DMS53 treated with DMSO at 0.1 percent for 48 hours (cell line): ENCODE data around the gene HYPK.
"Not testable (repeated sequence)": the region's sequence is repeated elsewhere in the genome, so short reads cannot be mapped to it uniquely, and the experiment has no call there.

ENCODE experiments used
- DNase-seq: peaks from one replicate; lab custom pipeline; 2025; ENCODE audit not compliant: unreplicated experiment; lab: John Stamatoyannopoulos, UW

HYPK gene

GRCh38 chr15:43832485-43832884 lies 32.1 kb downstream of the HYPK start:
- DNase-seq, result not testable (repeated sequence)

- no peak for DNase-seq
Observed at GRCh38 chr15:43845421-43845820, 45.0 kb downstream of the HYPK start.

- DNase-seq, result no peak
Observed at GRCh38 chr15:43851251-43851650, 50.9 kb downstream of the HYPK start.

GRCh38 chr15:43852607-43853006 lies 52.2 kb downstream of the HYPK start:
- no peak for DNase-seq
